Measurements from ENCODE around the gene SF1.

The SF1 gene

DNA sequence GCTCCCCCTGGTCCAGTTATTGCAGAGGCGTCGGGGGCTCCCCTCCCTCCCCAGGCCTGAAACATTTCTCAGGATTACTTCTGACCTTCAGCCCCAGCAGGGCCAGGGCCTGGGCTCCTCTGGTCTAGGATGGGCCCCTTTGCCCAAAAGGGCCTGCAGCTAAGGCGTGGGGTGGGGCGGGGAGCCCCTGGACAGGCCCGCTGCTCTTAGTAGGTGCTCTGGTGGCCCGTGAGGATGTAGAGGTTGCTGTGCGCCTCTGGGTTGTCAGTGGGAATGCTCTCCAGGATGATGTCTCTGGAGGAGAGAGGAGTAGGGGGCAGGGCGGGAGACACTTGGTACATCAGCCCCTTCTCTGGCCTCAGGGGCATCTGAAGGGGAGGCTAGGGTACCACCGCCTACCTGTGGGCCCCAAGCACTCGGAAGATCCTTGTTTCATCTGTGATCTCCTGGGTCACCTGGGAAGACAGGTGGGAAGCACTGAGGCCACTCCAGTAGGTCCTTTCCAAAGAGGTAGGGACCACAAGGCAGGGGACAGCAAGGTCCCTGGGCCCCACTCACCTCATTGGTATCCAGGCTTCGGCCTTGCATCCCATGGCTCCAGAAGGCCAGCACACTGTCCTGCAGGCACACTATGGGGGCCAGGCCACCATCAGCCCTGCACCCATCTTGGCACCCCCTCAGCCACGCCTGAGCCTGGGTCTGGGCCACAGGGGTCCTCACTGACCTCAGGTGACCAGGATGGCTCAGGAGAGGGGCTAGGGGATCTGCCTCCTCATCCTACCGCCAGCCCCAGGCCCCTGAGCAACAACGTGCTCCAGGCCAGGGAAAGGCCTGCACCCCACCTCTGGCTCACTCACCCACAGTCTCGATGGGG, 11.2 kb upstream of the SF1 start:
- Histone ChIP-seq H3K27ac (no peak overlapping the region), H3K79me2 (no peaks in the 10 kb centered on the region), H3K9me3 (ENCODE audit: control insufficient read depth, low read length) (no peaks in the 10 kb centered on the region), H3K4me2 (ENCODE audit: low read length) (no peak overlapping the region), H3K4me3 (ENCODE audit: low read depth, low read length) (no peak overlapping the region), H3K27me3 (ENCODE audit: control insufficient read depth, insufficient read depth, low read length) (no peaks in the 10 kb centered on the region), H3K4me1 (no peaks in the 10 kb centered on the region), H2AFZ (no peak overlapping the region), H3K9ac (no peak overlapping the region), H3K36me3 (ENCODE audit: control insufficient read depth, insufficient read depth, low read length) (no peaks in the 10 kb centered on the region)
- TF ChIP-seq, protein P1, sequence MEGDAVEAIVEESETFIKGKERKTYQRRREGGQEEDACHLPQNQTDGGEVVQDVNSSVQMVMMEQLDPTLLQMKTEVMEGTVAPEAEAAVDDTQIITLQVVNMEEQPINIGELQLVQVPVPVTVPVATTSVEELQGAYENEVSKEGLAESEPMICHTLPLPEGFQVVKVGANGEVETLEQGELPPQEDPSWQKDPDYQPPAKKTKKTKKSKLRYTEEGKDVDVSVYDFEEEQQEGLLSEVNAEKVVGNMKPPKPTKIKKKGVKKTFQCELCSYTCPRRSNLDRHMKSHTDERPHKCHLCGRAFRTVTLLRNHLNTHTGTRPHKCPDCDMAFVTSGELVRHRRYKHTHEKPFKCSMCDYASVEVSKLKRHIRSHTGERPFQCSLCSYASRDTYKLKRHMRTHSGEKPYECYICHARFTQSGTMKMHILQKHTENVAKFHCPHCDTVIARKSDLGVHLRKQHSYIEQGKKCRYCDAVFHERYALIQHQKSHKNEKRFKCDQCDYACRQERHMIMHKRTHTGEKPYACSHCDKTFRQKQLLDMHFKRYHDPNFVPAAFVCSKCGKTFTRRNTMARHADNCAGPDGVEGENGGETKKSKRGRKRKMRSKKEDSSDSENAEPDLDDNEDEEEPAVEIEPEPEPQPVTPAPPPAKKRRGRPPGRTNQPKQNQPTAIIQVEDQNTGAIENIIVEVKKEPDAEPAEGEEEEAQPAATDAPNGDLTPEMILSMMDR (IDR thresholded peaks at IDR 0.05) = no peak

DNA sequence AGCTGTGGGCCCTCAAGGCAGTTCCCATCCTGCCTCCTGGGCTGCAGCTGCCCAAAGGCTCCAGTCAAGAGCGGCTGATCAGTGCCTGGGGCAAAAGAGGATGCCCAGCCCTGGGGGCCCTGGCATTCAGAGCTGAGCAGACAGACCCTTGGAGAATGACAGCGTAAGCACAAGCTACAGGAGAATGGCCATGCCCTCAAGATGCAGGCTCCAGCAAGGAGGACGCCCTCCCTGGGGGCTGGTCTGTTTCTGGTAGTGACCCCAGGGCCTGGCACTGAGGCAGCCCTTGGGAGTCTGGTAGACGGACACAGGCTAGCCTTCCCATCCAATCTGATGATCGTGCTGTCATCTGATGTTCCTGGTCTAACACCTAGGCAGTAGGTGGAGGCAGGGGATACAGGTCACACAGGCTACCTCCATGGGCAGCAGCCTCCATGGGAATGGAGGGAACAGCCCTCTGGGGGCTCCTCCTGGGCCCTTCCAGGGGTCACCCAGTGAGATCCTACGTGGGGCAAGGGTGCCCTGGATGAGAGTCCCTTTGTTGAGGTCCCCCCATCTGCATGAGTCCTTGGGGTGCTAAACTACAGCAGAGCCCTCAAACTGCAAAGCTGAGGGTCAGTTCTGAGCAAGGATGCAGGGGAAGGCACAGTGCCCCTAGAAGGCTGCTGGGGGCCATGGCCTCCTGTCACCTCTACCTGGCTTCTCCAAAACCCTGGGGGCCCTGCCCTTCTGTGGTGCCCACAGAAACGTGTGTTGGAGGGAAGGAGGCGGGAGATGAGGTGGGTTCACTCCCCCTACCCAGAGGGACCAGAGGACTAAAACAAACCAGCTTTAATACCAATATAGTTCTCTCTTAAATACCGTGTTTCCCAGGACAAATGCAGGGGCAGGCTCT, 10.2 kb upstream of the SF1 start:
- no peaks in the 10 kb centered on the region for H3K36me3 ChIP-seq (ENCODE audit: control insufficient read depth, insufficient read depth, low read length)
- no peak overlapping the region for H3K4me2 ChIP-seq (ENCODE audit: low read length)
- H3K9ac ChIP-seq = no peak overlapping the region
- no peaks in the 10 kb centered on the region for H3K9me3 ChIP-seq (ENCODE audit: control insufficient read depth, low read length)
- no peaks in the 10 kb centered on the region for H3K79me2 ChIP-seq
- H2AFZ ChIP-seq = no peak overlapping the region
- H3K27me3 ChIP-seq (ENCODE audit: control insufficient read depth, insufficient read depth, low read length) = no peaks in the 10 kb centered on the region
- no peak overlapping the region for H3K27ac ChIP-seq
- no peak overlapping the region for H3K4me3 ChIP-seq (ENCODE audit: low read depth, low read length)
- TF ChIP-seq, protein P1 (IDR thresholded peaks at IDR 0.05) = no peak
- no peaks in the 10 kb centered on the region for H3K4me1 ChIP-seq

DNA sequence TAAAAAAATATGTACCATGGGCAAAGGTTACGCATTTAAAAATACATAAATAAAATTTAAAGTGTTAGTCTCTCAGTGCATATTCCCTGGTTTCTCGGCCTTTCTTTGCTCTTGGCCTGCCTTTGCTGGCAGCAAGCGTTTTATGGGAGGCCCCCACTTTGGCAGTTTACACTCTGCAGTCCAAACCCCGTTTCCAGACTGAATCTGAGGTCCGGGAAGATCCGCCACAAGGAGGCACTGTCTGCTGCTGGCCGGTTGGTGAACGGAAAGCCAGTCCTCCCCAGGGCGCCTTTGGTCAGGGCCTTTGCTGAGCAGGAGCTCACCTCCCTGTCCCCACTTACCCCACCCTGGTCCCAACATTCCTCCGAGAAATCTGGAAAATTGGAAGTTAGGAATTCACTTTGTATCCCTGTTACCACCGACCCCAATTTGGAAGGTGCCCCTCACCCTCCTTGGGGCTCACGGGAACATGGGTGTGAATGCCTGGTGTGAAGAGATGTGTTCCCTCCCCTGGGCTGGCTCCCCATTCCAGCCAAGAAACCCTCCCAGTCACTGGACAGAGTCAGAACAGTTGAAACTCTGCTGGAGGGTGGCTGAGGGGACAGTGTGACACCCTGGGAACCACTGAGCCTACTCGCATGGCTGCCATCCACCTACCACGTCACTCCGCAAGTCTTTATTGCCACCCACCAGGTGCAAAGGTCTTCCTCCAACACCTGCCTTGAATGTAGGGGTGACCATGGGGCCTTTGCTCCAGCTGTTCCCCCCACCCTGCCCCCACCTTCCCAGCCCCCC, 9.4 kb upstream of the SF1 start:
- Histone ChIP-seq H2AFZ (no peak overlapping the region), H3K9ac (no peak overlapping the region), H3K4me1 (no peaks in the 10 kb centered on the region), H3K27ac (no peak overlapping the region), H3K9me3 (ENCODE audit: control insufficient read depth, low read length) (no peaks in the 10 kb centered on the region), H3K27me3 (ENCODE audit: control insufficient read depth, insufficient read depth, low read length) (no peaks in the 10 kb centered on the region), H3K4me3 (ENCODE audit: low read depth, low read length) (no peak overlapping the region), H3K79me2 (no peaks in the 10 kb centered on the region), H3K4me2 (ENCODE audit: low read length) (no peak overlapping the region), H3K36me3 (ENCODE audit: control insufficient read depth, insufficient read depth, low read length) (no peaks in the 10 kb centered on the region)
- TF ChIP-seq, protein P1 (IDR thresholded peaks at IDR 0.05) = peak; percentile 45

DNA sequence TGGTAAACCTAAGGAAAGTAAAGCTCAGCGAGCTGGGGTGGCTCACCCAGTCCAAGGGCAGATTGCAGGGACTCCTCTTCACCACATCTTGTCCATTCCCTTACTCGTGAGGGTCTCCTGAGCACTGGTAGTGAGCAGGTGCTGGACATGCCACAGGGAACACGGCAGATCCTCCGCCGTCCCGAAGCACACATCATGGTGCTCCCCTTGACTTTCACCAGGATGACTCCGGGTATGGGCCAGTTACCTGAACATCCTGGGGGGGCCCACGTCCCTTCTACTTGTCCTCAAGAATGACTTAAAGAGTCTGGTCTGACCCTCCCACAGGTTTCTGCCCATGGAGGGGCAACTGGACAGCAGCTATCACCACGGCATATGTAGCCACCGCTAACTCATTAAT, 8.0 kb upstream of the SF1 start:
- no peak overlapping the region for H3K4me3 ChIP-seq (ENCODE audit: low read depth, low read length)
- no peak overlapping the region for H3K9ac ChIP-seq
- no peak overlapping the region for H3K4me2 ChIP-seq (ENCODE audit: low read length)
- H3K4me1 ChIP-seq = no peaks in the 10 kb centered on the region
- H3K27ac ChIP-seq = no peak overlapping the region
- TF ChIP-seq, protein P1 (IDR thresholded peaks at IDR 0.05) = no peak
- no peaks in the 10 kb centered on the region for H3K27me3 ChIP-seq (ENCODE audit: control insufficient read depth, insufficient read depth, low read length)
- no peaks in the 10 kb centered on the region for H3K9me3 ChIP-seq (ENCODE audit: control insufficient read depth, low read length)
- no peaks in the 10 kb centered on the region for H3K79me2 ChIP-seq
- H3K36me3 ChIP-seq (ENCODE audit: control insufficient read depth, insufficient read depth, low read length) = no peaks in the 10 kb centered on the region
- H2AFZ ChIP-seq = no peak overlapping the region
